SK-N-SH (cell line): ENCODE data around the gene ETNK2. TPM values are rescaled to one million over a fixed set of nuclear protein-coding genes. Genes with fewer than 3 reads are reported as not detected.

Experiments
- CTCF ChIA-PET: fragments of 300-600, 350-600 bp; formaldehyde crosslinking; extraction: SDS; loops from one replicate; lab custom pipeline; 2021; lab: Yijun Ruan, JAX
- POLR2A ChIA-PET: fragments of 350-600 bp; sonication (Branson Sonifier 250); formaldehyde crosslinking; extraction: SDS; loops from one replicate; lab custom pipeline; 2020; ENCODE audit warnings: antibody characterized with exemption, inconsistent platforms; lab: Yijun Ruan, JAX
- DNase-seq: peaks from one replicate; pipeline ENCODE4 v3.0.0; 2012
- H2AFZ ChIP-seq: fragments of 200-600 bp; sonication (generic); 2 replicates; pipeline ENCODE4 v1.8.1; 2016; ENCODE audit warnings: antibody characterized with exemption, mild to moderate bottlenecking, low read depth
- H3F3A ChIP-seq: fragments of 200-600 bp; sonication (generic); replicated peaks from 2 replicates; pipeline ENCODE3; 2016; ENCODE audit warnings: antibody characterized with exemption, mild to moderate bottlenecking; ENCODE audit not compliant: insufficient read depth
- H3K27ac ChIP-seq, 2 experiments: fragments of 200-500 bp in 1 of 2; fragments of 200-600 bp in 1 of 2; sonication (Bioruptor generic) in 1 of 2; sonication (generic), shearing (Covaris generic) in 1 of 2; 2 replicates each; pipeline versions ENCODE4 v1.5.1 to v1.6.1; 2014 to 2016; ENCODE audit warnings: low read depth in 2 of 2, inconsistent platforms in 1 of 2, low read length in 1 of 2, mild to moderate bottlenecking in 1 of 2, mixed read lengths in 1 of 2
- H3K27me3 ChIP-seq: fragments of 200-600 bp; sonication (generic), shearing (Covaris generic); 2 replicates; pipeline ENCODE4 v1.6.1; 2016; ENCODE audit warnings: mixed run types; ENCODE audit not compliant: insufficient read depth
- H3K36me3 ChIP-seq, 2 experiments: fragments of 200-500 bp in 1 of 2; fragments of 200-600 bp in 1 of 2; sonication (Bioruptor generic) in 1 of 2; sonication (generic) in 1 of 2; replicated peaks in 1 of 2; 2 replicates each; pipeline versions ENCODE3 to v1.5.1; 2014 to 2016; ENCODE audit warnings: low read length in 1 of 2, mild to moderate bottlenecking in 1 of 2; ENCODE audit not compliant: insufficient read depth in 2 of 2, control insufficient read depth in 1 of 2
- H3K4me1 ChIP-seq, 2 experiments: fragments of 200-500 bp in 1 of 2; fragments of 200-600 bp in 1 of 2; sonication (Bioruptor generic) in 1 of 2; sonication (generic), shearing (Covaris generic) in 1 of 2; 2 replicates each; pipeline versions ENCODE4 v1.5.1 to v1.6.1; 2014 to 2016; ENCODE audit warnings: low read depth in 1 of 2, low read length in 1 of 2, mixed run types in 1 of 2; ENCODE audit not compliant: insufficient read depth in 2 of 2, control insufficient read depth in 1 of 2
- H3K4me2 ChIP-seq: fragments of 200-600 bp; sonication (generic), shearing (Covaris generic); 2 replicates; pipeline ENCODE4 v1.6.1; 2017; ENCODE audit warnings: mixed run types
- H3K4me3 ChIP-seq, 2 experiments: fragments of 200-500 bp in 1 of 2; fragments of 200-600 bp in 1 of 2; sonication (Bioruptor generic) in 1 of 2; sonication (generic), shearing (Covaris generic) in 1 of 2; 2 replicates each; pipeline versions ENCODE4 v1.5.1 to v1.8.1; 2014 to 2016; ENCODE audit warnings: low read depth in 2 of 2, inconsistent platforms in 1 of 2, low read length in 1 of 2, mild to moderate bottlenecking in 1 of 2, mixed read lengths in 1 of 2, moderate library complexity in 1 of 2
- H3K79me2 ChIP-seq: fragments of 200-600 bp; sonication (generic); 2 replicates; pipeline ENCODE4 v1.8.1; 2017; ENCODE audit warnings: mild to moderate bottlenecking; ENCODE audit not compliant: insufficient read depth
- H3K9ac ChIP-seq: fragments of 200-600 bp; sonication (generic); 2 replicates; pipeline ENCODE4 v1.6.1; 2017; ENCODE audit warnings: mixed run types
- H3K9me2 ChIP-seq: fragments of 200-600 bp; sonication (generic); 2 replicates; pipeline ENCODE4 v1.6.1; 2017; ENCODE audit warnings: mixed run types
- H3K9me3 ChIP-seq: fragments of 200-600 bp; sonication (generic); 2 replicates; pipeline ENCODE4 v1.6.1; 2017; ENCODE audit warnings: mixed run types, mild to moderate bottlenecking, moderate library complexity
- H4K20me1 ChIP-seq: fragments of 200-600 bp; sonication (generic); 2 replicates; pipeline ENCODE4 v1.6.1; 2017; ENCODE audit warnings: mild to moderate bottlenecking, mixed run types; ENCODE audit not compliant: insufficient read depth
- CHD2 ChIP-seq: fragments of 150-350 bp; IDR thresholded peaks from 2 replicates; pipeline ENCODE4 v1.6.1; 2018; ENCODE audit warnings: low read length; ENCODE audit not compliant: partially characterized antibody
- CTCF ChIP-seq: fragments of 200-600 bp; sonication (generic); IDR thresholded peaks from 2 replicates; pipeline ENCODE4 v1.6.1; 2017; ENCODE audit warnings: antibody characterized with exemption, mild to moderate bottlenecking, moderate library complexity
- EP300 ChIP-seq, 2 experiments: IDR thresholded peaks; 2 replicates each; pipeline versions ENCODE4 v1.4.0 to v1.6.1; 2012; ENCODE audit warnings: borderline replicate concordance in 1 of 2, low read depth in 1 of 2, low read length in 1 of 2
- EZH2phosphoT487 ChIP-seq: fragments of 200-600 bp; sonication (generic); IDR thresholded peaks from 2 replicates; pipeline ENCODE4 v1.6.1; 2017; ENCODE audit warnings: low read depth, mixed run types, mild to moderate bottlenecking, antibody characterized with exemption, moderate library complexity, borderline replicate concordance
- MEF2A ChIP-seq: IDR thresholded peaks from 2 replicates; pipeline ENCODE4 v1.4.0; 2012; ENCODE audit warnings: low read depth, borderline replicate concordance
- MXI1 ChIP-seq: IDR thresholded peaks from 2 replicates; pipeline ENCODE4 v1.6.1; 2012; ENCODE audit warnings: mild to moderate bottlenecking, low read depth, low read length, improper control_type of control experiment
- REST ChIP-seq: IDR thresholded peaks from 2 replicates; pipeline ENCODE4 v1.6.1; 2012; ENCODE audit warnings: mild to moderate bottlenecking, low read depth, low read length, moderate library complexity
- RFX5 ChIP-seq: IDR thresholded peaks from 2 replicates; pipeline ENCODE4 v1.6.1; 2012; ENCODE audit warnings: mild to moderate bottlenecking, improper control_type of control experiment, low read length
- SIN3A ChIP-seq: IDR thresholded peaks from 2 replicates; pipeline ENCODE4 v1.6.1; 2012; ENCODE audit warnings: low read depth, mild to moderate bottlenecking, low read length, moderate library complexity, borderline replicate concordance
- TEAD4 ChIP-seq: IDR thresholded peaks from 2 replicates; pipeline ENCODE4 v1.4.0; 2012; ENCODE audit warnings: mild to moderate bottlenecking, borderline replicate concordance; ENCODE audit not compliant: insufficient read depth
- WGBS: methylation state at CpG from one replicate; pipeline ENCODE4 v1.1.6; 2017; ENCODE audit warnings: low lambda C conversion rate; 5-methylcytosine and 5-hydroxymethylcytosine counted together
- polyA plus RNA-seq, 3 experiments: library from polyadenylated mRNA; depleted of rRNA; stranded (reverse); fragments of >200 nt; gene quantifications; 2 replicates each; pipeline ENCODE4 v1.2.3, GENCODE V29; 2012

Gene ETNK2
- polyA plus RNA-seq, 1 of the 3 experiments (the other 2 are of a cell fraction), result 16.1 TPM

- H3K4me3 ChIP-seq, result no peak overlapping the region
- no peak for DNase-seq
- ChIA-PET CTCF (interaction anchor here (2.3 kb wide), 1 partner anchor 17 kb away, joined by 16 read pairs; no protein-coding TSS in a partner anchor), POLR2A (no interaction called here)
- TF ChIP-seq REST (no peak), EZH2phosphoT487 (no peak), EP300 (IDR thresholded peaks at IDR 0.05; ENCODE audit: borderline replicate concordance in 1 of 2, low read depth in 1 of 2, low read length in 1 of 2) (no peak), CTCF (no peak), SIN3A (no peak)
- H3K9me3 ChIP-seq, result no peaks in the 10 kb centered on the region
- H3K9me2 ChIP-seq, result no peaks in the 10 kb centered on the region
- no peak overlapping the region for H3K27ac ChIP-seq
- no peaks in the 10 kb centered on the region for H3K79me2 ChIP-seq
- no peak overlapping the region for H3K4me2 ChIP-seq
- WGBS, result 89% methylated on average over 5 of the region's 6 CpGs
- peaks cover 0 to 4% of the 10 kb centered on the region in 2 experiments for H3K36me3 ChIP-seq
- H3K4me1 ChIP-seq, result peaks cover 0 to 11% of the 10 kb centered on the region in 2 experiments; a peak in 1 of 4 replicates
- H3K27me3 ChIP-seq, result no peaks in the 10 kb centered on the region
- no peak overlapping the region for H3K9ac ChIP-seq
- no peaks in the 10 kb centered on the region for H4K20me1 ChIP-seq
- no peak overlapping the region for H2AFZ ChIP-seq
- no peaks in the 10 kb centered on the region for H3F3A ChIP-seq
Observed at GRCh38 chr1:204146309-204146708, 5.5 kb downstream of the ETNK2 start.

GRCh38 chr1:204145033-204145504 lies 6.8 kb downstream of the ETNK2 start:
- no peak overlapping the region for H3K4me2 ChIP-seq
- POLR2A ChIA-PET, result no interaction called here
- H3K9me2 ChIP-seq, result no peaks in the 10 kb centered on the region
- no peak for DNase-seq
- no peaks in the 10 kb centered on the region for H3K27me3 ChIP-seq
- no peak overlapping the region for H3K4me3 ChIP-seq
- H2AFZ ChIP-seq, result no peak overlapping the region
- H3K27ac ChIP-seq, result no peak overlapping the region
- H3K36me3 ChIP-seq, result peaks cover 0 to 4% of the 10 kb centered on the region in 2 experiments
- CTCF ChIA-PET, result interaction anchor here (1.0 to 2.3 kb wide), 5 partner anchors 7 to 254 kb away, joined by 3 to 16 read pairs (median 4); partner anchors contain the start of gene ETNK2
- no peaks in the 10 kb centered on the region for H3K9me3 ChIP-seq
- TF ChIP-seq TEAD4 (no peak), RFX5 (no peak), MXI1 (no peak), EP300 (IDR thresholded peaks at IDR 0.05; ENCODE audit: borderline replicate concordance in 1 of 2, low read depth in 1 of 2, low read length in 1 of 2) (no peak), CHD2 (no peak), MEF2A (no peak)
- H3K4me1 ChIP-seq, result no peaks in the 10 kb centered on the region; a peak in 1 of 4 replicates
- H3F3A ChIP-seq, result no peaks in the 10 kb centered on the region
- WGBS, result 62% methylated on average over 4 of the region's 4 CpGs
- H3K79me2 ChIP-seq, result no peaks in the 10 kb centered on the region
- no peak overlapping the region for H3K9ac ChIP-seq
- no peaks in the 10 kb centered on the region for H4K20me1 ChIP-seq
